Measurements from ENCODE around the gene RALY.

RALY gene

GRCh38 chr20:33993576-33994221 lies at the start of gene RALY:
RALY (plus strand) TSS chr20:33993911; CDS start chr20:34072075, 78,164 bp downstream.
- TF ChIP-seq YY1 (IDR thresholded peaks at IDR 0.05; ENCODE audit: insufficient read depth, insufficient read length): no peak
- no peak for TF ChIP-seq SUZ12 (IDR thresholded peaks at IDR 0.05; ENCODE audit: extremely low read depth, insufficient read depth, insufficient read length)
- no peak for TF ChIP-seq ZNF274 (IDR thresholded peaks at IDR 0.05; ENCODE audit: low read depth, low read length)
- DNase-seq (ENCODE audit: low read depth, low spot score): peak; percentile 98
- H3K9ac ChIP-seq (ENCODE audit: insufficient read length, low read depth): peak within 1 kb of the TSS; percentile 95
- H3K36me3 ChIP-seq (ENCODE audit: insufficient read depth, insufficient read length, low read length): peaks cover 11% of the 10 kb centered on the region
- H3K9me3 ChIP-seq (ENCODE audit: insufficient read depth, low read length): no peaks in the 10 kb centered on the region
- peak within 1 kb of the TSS; percentile 92 for H3K4me3 ChIP-seq (ENCODE audit: insufficient read length, low read depth)
- H3K4me1 ChIP-seq (ENCODE audit: insufficient read depth, insufficient read length): peaks cover 6% of the 10 kb centered on the region
- H3K27me3 ChIP-seq (ENCODE audit: insufficient read depth, insufficient read length): no peaks in the 10 kb centered on the region

DNA sequence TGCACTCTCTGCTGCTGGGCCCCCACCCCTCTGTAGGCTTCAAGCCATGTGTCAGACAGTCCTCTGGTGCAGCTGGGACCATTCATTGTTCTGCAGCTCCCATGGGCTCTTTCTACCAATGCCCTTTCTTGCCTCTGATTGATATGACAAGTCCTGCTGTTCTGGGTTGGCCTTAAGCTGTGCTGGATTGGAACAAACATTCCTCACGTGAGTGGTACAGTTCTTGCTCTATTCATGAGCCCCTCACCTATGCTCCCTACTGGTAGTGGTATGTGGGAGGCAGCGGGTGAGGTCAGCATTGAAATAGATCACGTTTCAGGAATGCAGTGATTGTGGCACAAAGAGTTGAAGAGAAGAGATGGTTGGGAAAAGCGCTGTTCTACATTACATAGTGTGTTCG lies 48.8 kb upstream of the RALY start:
- Histone ChIP-seq H3K4me1 (ENCODE audit: insufficient read depth, insufficient read length) (peaks cover 3% of the 10 kb centered on the region), H3K36me3 (ENCODE audit: insufficient read depth, insufficient read length, low read length) (no peaks in the 10 kb centered on the region), H3K4me3 (ENCODE audit: insufficient read length, low read depth) (no peak overlapping the region), H3K9me3 (ENCODE audit: insufficient read depth, low read length) (peaks cover 12% of the 10 kb centered on the region), H3K9ac (ENCODE audit: insufficient read length, low read depth) (no peak overlapping the region), H3K27me3 (ENCODE audit: insufficient read depth, insufficient read length) (no peaks in the 10 kb centered on the region)
- TF ChIP-seq SUZ12 (IDR thresholded peaks at IDR 0.05; ENCODE audit: extremely low read depth, insufficient read depth, insufficient read length) (no peak), YY1 (IDR thresholded peaks at IDR 0.05; ENCODE audit: insufficient read depth, insufficient read length) (no peak), ZNF274 (IDR thresholded peaks at IDR 0.05; ENCODE audit: low read depth, low read length) (no peak)
- no peak for DNase-seq (ENCODE audit: low read depth, low spot score)

DNA sequence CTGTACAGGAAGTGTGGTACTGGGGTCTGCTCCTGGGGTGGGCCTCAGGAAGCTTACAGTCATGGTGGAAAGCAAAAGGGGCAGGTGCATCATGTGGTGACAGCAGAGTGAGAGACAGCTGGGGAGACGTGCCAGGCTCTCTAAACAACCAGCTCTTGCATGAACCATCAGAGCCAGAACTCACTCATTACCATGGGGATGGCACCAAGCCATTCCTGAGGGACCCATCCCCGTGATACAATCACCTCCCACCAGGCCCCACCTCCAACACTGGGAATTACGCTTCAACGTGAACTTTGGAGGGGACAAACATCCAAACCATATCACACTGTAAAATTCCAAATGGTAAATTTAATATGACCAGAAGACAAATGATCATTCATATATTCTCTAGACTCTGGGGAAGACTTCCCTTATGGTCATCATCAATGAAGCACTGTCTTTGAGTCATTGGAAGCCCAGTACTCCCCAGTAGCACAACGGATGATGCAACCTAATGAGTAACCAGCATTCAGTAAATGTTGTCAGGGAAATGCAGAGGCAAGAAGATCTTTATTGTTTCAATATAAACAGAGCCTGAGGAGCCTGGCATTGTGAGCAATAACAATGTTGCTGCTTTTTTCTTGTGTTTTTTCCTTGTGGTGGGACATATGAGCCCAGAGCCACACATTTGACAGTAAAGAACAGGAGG lies 48.2 kb upstream of the RALY start:
- no peaks in the 10 kb centered on the region for H3K36me3 ChIP-seq (ENCODE audit: insufficient read depth, insufficient read length, low read length)
- no peak for TF ChIP-seq YY1 (IDR thresholded peaks at IDR 0.05; ENCODE audit: insufficient read depth, insufficient read length)
- TF ChIP-seq ZNF274 (IDR thresholded peaks at IDR 0.05; ENCODE audit: low read depth, low read length): no peak
- TF ChIP-seq SUZ12 (IDR thresholded peaks at IDR 0.05; ENCODE audit: extremely low read depth, insufficient read depth, insufficient read length): no peak
- no peak overlapping the region for H3K9ac ChIP-seq (ENCODE audit: insufficient read length, low read depth)
- H3K4me3 ChIP-seq (ENCODE audit: insufficient read length, low read depth): no peak overlapping the region
- H3K27me3 ChIP-seq (ENCODE audit: insufficient read depth, insufficient read length): no peaks in the 10 kb centered on the region
- H3K9me3 ChIP-seq (ENCODE audit: insufficient read depth, low read length): peaks cover 12% of the 10 kb centered on the region
- DNase-seq (ENCODE audit: low read depth, low spot score): no peak
- H3K4me1 ChIP-seq (ENCODE audit: insufficient read depth, insufficient read length): peaks cover 3% of the 10 kb centered on the region

DNA sequence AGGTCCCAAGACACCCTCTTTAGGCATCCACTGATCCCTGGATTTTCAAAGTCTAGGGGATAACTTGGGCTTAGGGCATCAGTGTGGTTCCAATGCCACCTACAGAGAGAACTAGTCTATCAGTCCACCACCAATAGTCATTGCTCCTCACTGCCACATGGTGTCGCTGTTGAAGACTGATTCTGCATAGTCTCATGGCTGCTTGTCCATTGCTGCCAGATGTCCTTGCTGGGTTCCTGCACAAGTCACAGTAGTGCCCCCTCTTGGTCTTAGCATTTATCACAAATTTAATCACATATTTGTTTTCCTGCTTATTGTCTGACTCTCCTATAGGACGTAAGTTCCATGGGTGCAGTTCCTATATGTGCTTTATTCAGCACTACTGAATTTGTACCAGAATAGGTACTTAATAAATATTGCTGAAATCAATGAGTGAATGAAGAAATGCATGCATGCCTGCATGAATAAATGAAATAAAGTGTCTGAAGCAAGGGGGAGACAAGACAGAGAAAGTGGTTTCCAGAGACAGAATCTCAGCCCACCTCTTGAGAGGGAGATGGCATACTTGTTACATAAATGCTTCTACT lies 45.9 kb upstream of the RALY start:
- no peaks in the 10 kb centered on the region for H3K36me3 ChIP-seq (ENCODE audit: insufficient read depth, insufficient read length, low read length)
- H3K4me3 ChIP-seq (ENCODE audit: insufficient read length, low read depth): no peak overlapping the region
- peak; percentile 93 for DNase-seq (ENCODE audit: low read depth, low spot score)
- TF ChIP-seq SUZ12 (IDR thresholded peaks at IDR 0.05; ENCODE audit: extremely low read depth, insufficient read depth, insufficient read length) (no peak), YY1 (IDR thresholded peaks at IDR 0.05; ENCODE audit: insufficient read depth, insufficient read length) (peak; percentile 35), ZNF274 (IDR thresholded peaks at IDR 0.05; ENCODE audit: low read depth, low read length) (no peak)
- peaks cover 3% of the 10 kb centered on the region for H3K4me1 ChIP-seq (ENCODE audit: insufficient read depth, insufficient read length)
- H3K9ac ChIP-seq (ENCODE audit: insufficient read length, low read depth): no peak overlapping the region
- peaks cover 12% of the 10 kb centered on the region for H3K9me3 ChIP-seq (ENCODE audit: insufficient read depth, low read length)
- H3K27me3 ChIP-seq (ENCODE audit: insufficient read depth, insufficient read length): no peaks in the 10 kb centered on the region

GRCh38 chr20:33948480-33948879 lies 45.2 kb upstream of the RALY start:
- no peak for TF ChIP-seq ZNF274 (IDR thresholded peaks at IDR 0.05; ENCODE audit: low read depth, low read length)
- no peak for TF ChIP-seq YY1 (IDR thresholded peaks at IDR 0.05; ENCODE audit: insufficient read depth, insufficient read length)
- H3K9me3 ChIP-seq (ENCODE audit: insufficient read depth, low read length): peaks cover 12% of the 10 kb centered on the region
- no peak overlapping the region for H3K9ac ChIP-seq (ENCODE audit: insufficient read length, low read depth)
- DNase-seq (ENCODE audit: low read depth, low spot score): no peak
- no peaks in the 10 kb centered on the region for H3K27me3 ChIP-seq (ENCODE audit: insufficient read depth, insufficient read length)
- no peak overlapping the region for H3K4me3 ChIP-seq (ENCODE audit: insufficient read length, low read depth)
- peaks cover 3% of the 10 kb centered on the region for H3K4me1 ChIP-seq (ENCODE audit: insufficient read depth, insufficient read length)
- no peaks in the 10 kb centered on the region for H3K36me3 ChIP-seq (ENCODE audit: insufficient read depth, insufficient read length, low read length)

DNA sequence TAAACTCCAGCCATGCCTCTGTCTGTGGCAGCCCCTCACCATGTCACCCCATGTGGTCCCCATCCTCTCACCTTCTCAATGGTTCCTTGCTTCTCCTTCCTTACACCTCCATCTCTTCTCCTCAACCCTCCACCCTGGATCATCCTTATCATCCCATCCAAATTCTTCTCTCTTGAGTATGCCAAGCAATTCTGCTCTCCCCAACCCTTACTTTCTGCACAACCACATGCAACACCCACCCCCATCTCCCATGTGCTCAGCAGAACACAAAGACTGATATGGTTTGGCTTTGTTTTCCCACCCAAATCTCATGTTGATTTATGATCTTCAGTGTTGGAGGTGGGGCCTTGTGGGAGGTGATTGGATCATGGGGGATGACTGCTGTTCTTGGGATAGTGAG lies 42.5 kb upstream of the RALY start:
- Histone ChIP-seq H3K4me3 (ENCODE audit: insufficient read length, low read depth) (no peak overlapping the region), H3K4me1 (ENCODE audit: insufficient read depth, insufficient read length) (no peaks in the 10 kb centered on the region), H3K36me3 (ENCODE audit: insufficient read depth, insufficient read length, low read length) (no peaks in the 10 kb centered on the region), H3K9ac (ENCODE audit: insufficient read length, low read depth) (no peak overlapping the region), H3K9me3 (ENCODE audit: insufficient read depth, low read length) (peaks cover 12% of the 10 kb centered on the region), H3K27me3 (ENCODE audit: insufficient read depth, insufficient read length) (no peaks in the 10 kb centered on the region)
- TF ChIP-seq YY1 (IDR thresholded peaks at IDR 0.05; ENCODE audit: insufficient read depth, insufficient read length): no peak
- no peak for TF ChIP-seq SUZ12 (IDR thresholded peaks at IDR 0.05; ENCODE audit: extremely low read depth, insufficient read depth, insufficient read length)
- TF ChIP-seq ZNF274 (IDR thresholded peaks at IDR 0.05; ENCODE audit: low read depth, low read length): no peak
- DNase-seq (ENCODE audit: low read depth, low spot score): no peak

DNA sequence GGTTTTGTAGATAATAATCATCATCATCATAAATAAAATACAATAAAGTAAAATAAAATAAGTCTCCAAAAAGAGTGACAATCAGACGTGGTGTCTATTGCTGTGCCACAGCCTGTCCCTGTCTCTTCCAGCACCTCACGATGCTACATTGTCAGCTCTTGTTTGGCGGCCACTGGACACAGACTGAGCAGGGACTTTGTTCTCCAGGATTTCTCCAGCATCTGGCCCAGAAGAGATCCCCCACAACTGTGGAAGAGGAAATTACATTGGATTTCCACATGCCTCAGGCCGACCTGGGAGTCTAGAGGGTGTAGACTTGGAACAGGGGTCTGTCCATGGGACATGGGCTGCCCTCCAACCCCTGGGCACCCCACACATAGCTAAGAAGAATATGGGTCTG lies 39.2 kb upstream of the RALY start:
- TF ChIP-seq YY1 (IDR thresholded peaks at IDR 0.05; ENCODE audit: insufficient read depth, insufficient read length) (no peak), SUZ12 (IDR thresholded peaks at IDR 0.05; ENCODE audit: extremely low read depth, insufficient read depth, insufficient read length) (no peak), ZNF274 (IDR thresholded peaks at IDR 0.05; ENCODE audit: low read depth, low read length) (no peak)
- no peak for DNase-seq (ENCODE audit: low read depth, low spot score)

More for the DNA sequence above, 39.2 kb upstream of the RALY start:
- Histone ChIP-seq H3K4me1 (ENCODE audit: insufficient read depth, insufficient read length) (no peaks in the 10 kb centered on the region), H3K9ac (ENCODE audit: insufficient read length, low read depth) (no peak overlapping the region), H3K9me3 (ENCODE audit: insufficient read depth, low read length) (no peaks in the 10 kb centered on the region), H3K4me3 (ENCODE audit: insufficient read length, low read depth) (no peak overlapping the region), H3K27me3 (ENCODE audit: insufficient read depth, insufficient read length) (no peaks in the 10 kb centered on the region), H3K36me3 (ENCODE audit: insufficient read depth, insufficient read length, low read length) (no peaks in the 10 kb centered on the region)
